GM12878 (cell line): ENCODE results near the gene BICDL2. TPM values are rescaled to one million over a fixed set of nuclear protein-coding genes. Genes with fewer than 3 reads are reported as not detected.

Source experiments
- ASH2L ChIP-seq: fragments of 300-600, 200-600 bp; sonication (generic); IDR thresholded peaks from 2 replicates; pipeline ENCODE4 v1.6.1; 2017; ENCODE audit warnings: low read depth, mild to moderate bottlenecking, borderline replicate concordance
- CREB1 ChIP-seq: IDR thresholded peaks from 2 replicates; pipeline ENCODE4 v1.6.1; 2012; ENCODE audit warnings: low read depth, mild to moderate bottlenecking, inconsistent platforms
- CREM ChIP-seq: IDR thresholded peaks from 2 replicates; pipeline ENCODE4 v1.6.1; 2014; ENCODE audit warnings: antibody characterized with exemption, low read depth
- CTCF ChIP-seq, 3 experiments: IDR thresholded peaks in 2 of 3; conservative IDR thresholded peaks in 1 of 3; 2 replicates each; pipeline ENCODE4 v1.5.1; 2011; ENCODE audit warnings: low read depth in 3 of 3, low read length in 3 of 3, mild to moderate bottlenecking in 3 of 3, control low read depth in 2 of 3, moderate library complexity in 2 of 3, inconsistent platforms in 1 of 3, mixed read lengths in 1 of 3; ENCODE audit not compliant: control insufficient read depth in 2 of 3, insufficient read depth in 1 of 3; ENCODE audit errors: extremely low read depth in 1 of 3
- E2F4 ChIP-seq: IDR thresholded peaks from 2 replicates; pipeline ENCODE4 v1.6.1; 2012; ENCODE audit warnings: low read depth, low read length, improper control_type of control experiment
- EP300 ChIP-seq, 2 experiments: fragments of 150-350 bp in 1 of 2; IDR thresholded peaks; 2 replicates each; pipeline ENCODE4 v1.6.1; 2011 to 2012; ENCODE audit warnings: low read depth in 2 of 2, low read length in 2 of 2, borderline replicate concordance in 1 of 2, improper control_type of control experiment in 1 of 2, inconsistent platforms in 1 of 2; ENCODE audit not compliant: control insufficient read depth in 1 of 2
- FOXM1 ChIP-seq: IDR thresholded peaks from 2 replicates; pipeline ENCODE4 v1.6.1; 2012; ENCODE audit warnings: low read depth, mild to moderate bottlenecking, inconsistent platforms, low read length, moderate library complexity
- HDGF ChIP-seq: fragments of 450-650 bp; IDR thresholded peaks from 2 replicates; pipeline ENCODE4 v1.6.1; 2016; ENCODE audit warnings: antibody characterized with exemption
- IKZF1 ChIP-seq: fragments of 450-650 bp; conservative IDR thresholded peaks from 2 replicates; pipeline ENCODE4 v1.6.1; 2017; ENCODE audit warnings: antibody characterized with exemption, mild to moderate bottlenecking
- IKZF2 ChIP-seq, 2 experiments: fragments of 450-650 bp; IDR thresholded peaks; 2 replicates each; pipeline ENCODE4 v1.6.1; 2017; ENCODE audit warnings: mild to moderate bottlenecking in 2 of 2, moderate library complexity in 2 of 2
- JUND ChIP-seq: IDR thresholded peaks from 2 replicates; pipeline ENCODE4 v1.6.1; 2012; ENCODE audit warnings: low read depth, mild to moderate bottlenecking, low read length, improper control_type of control experiment, moderate library complexity
- MEF2A ChIP-seq: IDR thresholded peaks from 2 replicates; pipeline ENCODE4 v1.6.1; 2011; ENCODE audit warnings: low read depth, mild to moderate bottlenecking, low read length, moderate library complexity; ENCODE audit not compliant: insufficient read depth
- NBN ChIP-seq: fragments of 450-650 bp; IDR thresholded peaks from 2 replicates; pipeline ENCODE4 v1.6.1; 2016
- NR2F1 ChIP-seq: fragments of 450-650 bp; conservative IDR thresholded peaks from 2 replicates; pipeline ENCODE4 v1.6.1; 2017; ENCODE audit warnings: mild to moderate bottlenecking
- NRF1 ChIP-seq: conservative IDR thresholded peaks from 2 replicates; pipeline ENCODE4 v1.6.1; 2011; ENCODE audit warnings: mild to moderate bottlenecking, low read depth, low read length, improper control_type of control experiment
- PBX3 ChIP-seq: IDR thresholded peaks from 2 replicates; pipeline ENCODE4 v1.6.1; 2011; ENCODE audit warnings: mild to moderate bottlenecking, low read depth, low read length, moderate library complexity; ENCODE audit not compliant: insufficient replicate concordance
- RELA ChIP-seq: fragments of 450-650 bp; IDR thresholded peaks from 2 replicates; pipeline ENCODE4 v1.8.0; 2014; ENCODE audit warnings: borderline replicate concordance; ENCODE audit not compliant: partially characterized antibody
- RFX5 ChIP-seq: IDR thresholded peaks from 2 replicates; pipeline ENCODE4 v1.6.1; 2011; ENCODE audit warnings: low read depth, low read length, improper control_type of control experiment
- RUNX3 ChIP-seq: IDR thresholded peaks from 2 replicates; pipeline ENCODE4 v1.6.1; 2012; ENCODE audit warnings: low read length, inconsistent platforms
- SIX5 ChIP-seq: IDR thresholded peaks from 2 replicates; pipeline ENCODE4 v1.6.1; 2011; ENCODE audit warnings: mild to moderate bottlenecking, low read depth, low read length, moderate library complexity; ENCODE audit not compliant: severe bottlenecking
- SKIL ChIP-seq: fragments of 450-650 bp; IDR thresholded peaks from 2 replicates; pipeline ENCODE4 v1.6.1; 2017; ENCODE audit warnings: mild to moderate bottlenecking, low read depth, inconsistent platforms; ENCODE audit not compliant: poor library complexity, severe bottlenecking
- SMAD1 ChIP-seq: fragments of 450-650 bp; IDR thresholded peaks from 2 replicates; pipeline ENCODE4 v1.6.1; 2018; ENCODE audit warnings: mild to moderate bottlenecking, low read depth; ENCODE audit not compliant: partially characterized antibody
- SREBF2 ChIP-seq: IDR thresholded peaks from 2 replicates; pipeline ENCODE4 v1.6.1; 2012; ENCODE audit warnings: mild to moderate bottlenecking, low read length
- TCF3 ChIP-seq: IDR thresholded peaks from 2 replicates; pipeline ENCODE4 v1.6.1; 2012; ENCODE audit warnings: low read depth, mild to moderate bottlenecking, low read length, borderline replicate concordance; ENCODE audit not compliant: insufficient read depth
- ZNF217 ChIP-seq: fragments of 450-650 bp; IDR thresholded peaks from 2 replicates; pipeline ENCODE4 v1.6.1; 2017; ENCODE audit warnings: antibody characterized with exemption, mild to moderate bottlenecking
- polyA plus RNA-seq, 11 experiments: library from polyadenylated mRNA; depleted of rRNA in 4 of 11; unstranded in 6 of 11; stranded (reverse) in 5 of 11; fragments of >200 nt; fragmentation: Nextera tagmentation in 4 of 11; fragmentation: Illumina TruSeq in 1 of 11; extraction: Ambion mirVana in 4 of 11; extraction: Trizol in 1 of 11; gene quantifications; 1 replicate in 1 of 11; 2 replicates in 10 of 11; pipeline versions ENCODE4 v1.2.1 to v1.2.3, GENCODE V29; 2011 to 2016; ENCODE audit warnings: inconsistent platforms in 2 of 11, missing spikeins in 2 of 11, low read depth in 1 of 11
- total RNA-seq, 4 experiments: library from RNA; depleted of rRNA in 3 of 4; stranded (reverse); fragments of >200 nt in 3 of 4; fragmentation: Illumina TruSeq in 1 of 4; extraction: Trizol in 1 of 4; gene quantifications; 2 replicates each; pipeline versions ENCODE4 v1.2.1 to v1.2.3, GENCODE V29; 2013 to 2021

Gene BICDL2
- total and polyA plus RNA-seq, 10 of the 15 experiments (the other 5 are each of a cell fraction or from before 2014, with no cell fraction given), result not detected

- no peak for TF ChIP-seq SKIL
- TF ChIP-seq NBN, result 0 out of 2 replicates have a peak, but pooled peaks have one; percentile 20
- 0 out of 2 replicates have a peak, but pooled peaks have one; percentile 47 for TF ChIP-seq CREM
- peak; percentile 92 for TF ChIP-seq PBX3
- no peak; the same call in 1 of the 2 replicates for TF ChIP-seq JUND
- TF ChIP-seq CTCF (IDR thresholded peaks at IDR 0.05 in 2 of 3, conservative IDR thresholded peaks at IDR 0.05 in 1 of 3; ENCODE audit: control insufficient read depth in 2 of 3, extremely low read depth in 1 of 3, insufficient read depth in 1 of 3, low read depth in 3 of 3, low read length in 3 of 3), result peak; percentile 56 to 75 (median 64)
- peak; percentile 77 for TF ChIP-seq CREB1
- TF ChIP-seq RFX5, result peak; percentile 77
- TF ChIP-seq MEF2A, result no peak
- TF ChIP-seq NR2F1, result peak; percentile 67; the same call in 1 of the 2 replicates
- no peak for TF ChIP-seq FOXM1
- TF ChIP-seq SIX5, result no peak
- peak; percentile 78 for TF ChIP-seq RUNX3
- no peak for TF ChIP-seq SREBF2
- peak; percentile 86; the same call in 1 of the 2 replicates for TF ChIP-seq HDGF
- TF ChIP-seq RELA, result peak; percentile 14
- no peak for TF ChIP-seq ASH2L
- TF ChIP-seq IKZF2 (IDR thresholded peaks at IDR 0.05), result no peak
- no peak for TF ChIP-seq ZNF217
- peak; percentile 70; the same call in 1 of the 2 replicates for TF ChIP-seq TCF3
- TF ChIP-seq IKZF1, result peak; percentile 36; the same call in 1 of the 2 replicates
- peak; percentile 49 for TF ChIP-seq NRF1
- TF ChIP-seq E2F4, result 0 out of 2 replicates have a peak, but pooled peaks have one; percentile 51
- TF ChIP-seq SMAD1, result no peak
- TF ChIP-seq EP300 (IDR thresholded peaks at IDR 0.05; ENCODE audit: borderline replicate concordance in 1 of 2, control insufficient read depth in 1 of 2, low read depth in 2 of 2, low read length in 2 of 2), result no peak
Observed at GRCh38 chr16:3003582-3004270, 33.0 kb downstream of the BICDL2 start (continued).
